SK-N-MC (cell line): ENCODE results near the gene MISP3.

ENCODE experiments used
- DNase-seq: peaks from one replicate; pipeline ENCODE4 v3.0.0-alpha.2; 2011; ENCODE audit warnings: low read depth, low spot score
- H3K27ac ChIP-seq: fragments of 200-600 bp; sonication (generic); 2 replicates; pipeline ENCODE4 v1.5.1; 2016; ENCODE audit warnings: mixed run types
- H3K36me3 ChIP-seq: fragments of 200-600 bp; sonication (generic); 2 replicates; pipeline ENCODE4 v1.6.1; 2017; ENCODE audit warnings: antibody characterized with exemption, low read length, mixed read lengths; ENCODE audit not compliant: insufficient read depth
- H3K4me3 ChIP-seq: fragments of 200-600 bp; sonication (generic); 2 replicates; pipeline ENCODE4 v1.5.1; 2016
- H3K9ac ChIP-seq: fragments of 200-600 bp; sonication (generic); 2 replicates; pipeline ENCODE4 v1.8.0; 2017; ENCODE audit warnings: mixed run types, mixed read lengths; ENCODE audit not compliant: insufficient read length
- H3K9me3 ChIP-seq: fragments of 200-600 bp; sonication (generic); 2 replicates; pipeline ENCODE4 v1.6.1; 2017; ENCODE audit warnings: low read depth, mild to moderate bottlenecking, antibody characterized with exemption, low read length, moderate library complexity, mixed read lengths
- EZH2 ChIP-seq: fragments of 200-600 bp; sonication (generic); IDR thresholded peaks from one replicate; pipeline ENCODE4 v1.6.1; 2017; ENCODE audit warnings: antibody characterized with exemption
- FOXP2 ChIP-seq: optimal IDR thresholded peaks from 2 replicates; pipeline ENCODE3; 2011; ENCODE audit warnings: mild to moderate bottlenecking, moderate library complexity; ENCODE audit not compliant: insufficient read depth; ENCODE audit errors: extremely low read length, control extremely low read depth
- POLR2AphosphoS5 ChIP-seq: IDR thresholded peaks from 2 replicates; pipeline ENCODE4 v1.6.1; 2012; ENCODE audit warnings: mild to moderate bottlenecking, low read depth, low read length, borderline replicate concordance

The MISP3 gene

DNA sequence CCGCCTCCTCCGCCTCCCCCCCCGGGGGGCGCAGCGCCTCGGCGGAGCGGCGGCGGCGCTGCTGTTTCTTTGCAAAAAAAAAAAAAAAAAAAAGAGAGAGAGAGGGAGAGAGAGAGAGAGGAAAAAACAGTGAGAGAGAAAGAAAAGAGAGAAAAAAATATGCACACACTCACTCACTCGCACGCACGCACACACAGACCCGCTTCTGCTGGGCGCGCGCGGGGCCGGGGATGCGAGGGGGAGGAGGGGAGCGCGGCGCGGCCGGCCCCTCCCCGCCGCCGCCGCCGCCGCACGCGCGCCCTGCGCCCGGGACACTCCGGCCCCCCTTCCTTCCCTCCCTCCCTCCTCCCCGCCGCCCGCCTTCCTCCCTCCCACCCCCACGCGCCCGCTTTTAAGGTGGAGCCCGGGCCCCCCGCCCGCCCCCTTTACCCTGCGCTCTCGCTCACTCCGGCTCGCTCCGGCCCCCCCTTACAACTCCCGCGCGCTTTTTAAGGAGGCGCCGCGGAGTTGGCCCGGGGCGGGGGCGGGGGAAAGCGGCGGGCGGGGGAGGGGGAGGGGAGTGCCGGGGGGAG is 18.0 kb downstream of the MISP3 start, which contains the start of gene SAMD1:
Gene SAMD1, minus strand, starts transcription at position 243 of the 572 bp plus-strand sequence.
- H3K27ac ChIP-seq = peak within 1 kb of the TSS; percentile 74
- no peak for DNase-seq
- TF ChIP-seq EZH2 = no peak
- TF ChIP-seq POLR2AphosphoS5 = no peak
- no peak for TF ChIP-seq FOXP2
- peak within 1 kb of the TSS; percentile 82 for H3K4me3 ChIP-seq
- 0 out of 2 replicates have a peak, but pooled peaks cover 5% of the 10 kb centered on the region for H3K9me3 ChIP-seq
- H3K9ac ChIP-seq = peak within 1 kb of the TSS; percentile 69
- H3K36me3 ChIP-seq = peaks cover 22% of the 10 kb centered on the region

DNA sequence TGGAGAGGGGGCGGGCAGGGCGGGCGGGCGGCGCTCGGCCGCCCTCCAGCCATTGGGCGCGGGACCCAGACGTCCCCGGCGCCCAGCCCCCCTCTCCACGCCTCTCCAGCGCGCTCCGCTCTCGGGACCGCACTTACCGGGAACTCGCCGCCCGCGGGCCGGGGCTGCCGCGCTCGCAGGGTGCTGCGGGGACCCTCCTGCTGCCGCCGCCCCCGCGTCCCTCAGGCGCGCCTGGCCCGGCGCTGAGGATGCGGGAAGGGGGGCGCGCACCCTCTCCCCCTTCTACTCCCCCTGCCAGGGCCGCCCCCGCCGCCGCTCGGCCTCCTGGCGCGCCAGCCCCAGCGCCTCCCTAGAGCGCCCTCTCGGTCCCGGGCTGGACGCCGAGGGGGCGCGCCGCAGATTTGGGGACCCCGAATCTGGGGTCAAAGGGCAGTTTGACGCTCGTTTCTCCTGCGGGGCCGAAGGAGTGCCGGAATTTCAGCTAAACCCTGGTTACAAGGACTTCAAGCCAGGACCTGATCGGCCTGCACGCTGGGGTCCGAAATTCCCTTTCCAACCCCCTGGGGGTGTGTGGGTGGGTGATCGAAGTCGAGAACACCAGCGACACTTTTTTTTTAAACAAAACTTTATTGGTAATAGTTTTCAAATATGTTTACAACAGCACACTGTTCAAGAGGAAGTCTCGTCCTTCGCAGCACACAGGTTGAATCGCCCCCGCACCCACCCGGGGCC is 18.7 kb downstream of the MISP3 start:
- Histone ChIP-seq H3K27ac (peak overlapping the region; percentile 74), H3K9ac (peak overlapping the region; percentile 69), H3K36me3 (peaks cover 22% of the 10 kb centered on the region), H3K9me3 (0 out of 2 replicates have a peak, but pooled peaks cover 5% of the 10 kb centered on the region), H3K4me3 (peak overlapping the region; percentile 82)
- DNase-seq = no peak
- TF ChIP-seq EZH2 (no peak), POLR2AphosphoS5 (peak; percentile 5; the same call in 1 of the 2 replicates)

DNA sequence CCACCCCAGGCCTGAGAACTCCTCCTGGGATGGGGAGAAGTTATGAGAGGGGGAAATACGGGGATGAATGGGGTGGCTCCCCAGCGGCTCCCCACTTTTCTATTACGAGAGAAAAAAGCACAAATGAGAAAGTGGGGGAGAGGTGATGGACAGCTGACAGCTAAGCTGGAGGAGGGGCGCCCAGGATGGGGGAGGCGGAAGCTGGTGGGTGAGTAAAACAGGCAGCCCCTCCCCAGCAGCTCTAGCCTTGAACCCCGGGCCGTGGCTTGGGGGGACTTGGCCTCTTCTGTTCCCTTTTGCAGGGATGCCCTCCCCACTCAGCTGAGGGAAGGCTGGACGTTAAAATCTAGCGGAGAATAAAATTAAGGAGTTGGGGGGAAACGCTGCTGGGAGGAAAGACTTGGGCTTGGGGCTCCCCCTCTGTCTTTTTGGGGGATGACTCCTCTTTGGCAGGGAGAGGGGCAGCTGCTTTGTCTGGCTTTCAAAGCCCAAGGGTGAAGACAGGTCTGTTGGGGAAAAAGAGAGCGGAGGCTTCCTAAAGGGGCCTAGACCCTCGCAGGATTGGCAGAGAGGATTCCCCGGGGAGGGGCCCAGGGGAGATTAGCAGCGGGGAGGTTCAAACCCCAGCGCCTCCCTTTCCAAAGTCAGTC is 19.4 kb downstream of the MISP3 start:
- TF ChIP-seq FOXP2 (no peak), EZH2 (no peak), POLR2AphosphoS5 (no peak)
- Histone ChIP-seq H3K9me3 (0 out of 2 replicates have a peak, but pooled peaks cover 5% of the 10 kb centered on the region), H3K27ac (peak overlapping the region; percentile 74), H3K9ac (peak overlapping the region; percentile 69), H3K36me3 (peaks cover 22% of the 10 kb centered on the region), H3K4me3 (peak overlapping the region; percentile 82)
- DNase-seq = no peak

DNA sequence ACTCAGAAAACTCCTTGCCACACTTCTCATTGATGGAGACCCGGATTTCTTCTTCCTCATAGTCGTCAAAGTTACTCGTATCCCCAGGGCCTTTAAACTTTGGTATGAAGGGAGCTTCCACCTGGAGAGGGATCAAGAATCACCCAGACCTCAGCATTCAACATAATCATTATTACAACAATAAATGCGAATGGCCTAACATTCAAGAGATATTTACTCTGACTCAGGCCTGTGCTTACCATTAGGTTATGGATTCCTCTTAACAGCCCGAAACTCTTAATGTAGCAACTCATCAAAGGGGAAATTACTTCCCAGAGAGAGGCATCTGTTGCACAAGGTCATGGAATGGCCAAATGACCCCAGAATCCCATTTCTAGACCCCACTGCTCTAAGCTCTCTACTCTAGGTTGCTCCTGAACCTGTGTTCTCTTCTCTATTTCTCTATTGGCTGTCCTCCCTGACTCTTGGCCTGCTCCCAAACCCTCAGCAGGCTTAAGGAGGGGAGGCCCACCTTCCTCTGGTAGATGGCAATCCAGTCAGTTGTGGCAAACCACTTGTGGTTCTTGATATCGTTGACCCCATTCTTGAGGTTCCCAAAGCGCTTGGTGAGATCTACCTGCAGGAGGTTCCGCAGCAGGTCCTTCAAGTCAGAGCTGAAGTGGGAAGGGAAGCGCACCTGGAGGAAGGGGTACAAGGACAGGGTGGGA is 20.7 kb downstream of the MISP3 start:
- Histone ChIP-seq H3K9me3 (0 out of 2 replicates have a peak, but pooled peaks cover 5% of the 10 kb centered on the region), H3K36me3 (peaks cover 13% of the 10 kb centered on the region), H3K9ac (no peak overlapping the region), H3K4me3 (no peak overlapping the region), H3K27ac (no peak overlapping the region)
- DNase-seq = no peak
- TF ChIP-seq EZH2 = no peak
- no peak for TF ChIP-seq POLR2AphosphoS5
- TF ChIP-seq FOXP2 = no peak

DNA sequence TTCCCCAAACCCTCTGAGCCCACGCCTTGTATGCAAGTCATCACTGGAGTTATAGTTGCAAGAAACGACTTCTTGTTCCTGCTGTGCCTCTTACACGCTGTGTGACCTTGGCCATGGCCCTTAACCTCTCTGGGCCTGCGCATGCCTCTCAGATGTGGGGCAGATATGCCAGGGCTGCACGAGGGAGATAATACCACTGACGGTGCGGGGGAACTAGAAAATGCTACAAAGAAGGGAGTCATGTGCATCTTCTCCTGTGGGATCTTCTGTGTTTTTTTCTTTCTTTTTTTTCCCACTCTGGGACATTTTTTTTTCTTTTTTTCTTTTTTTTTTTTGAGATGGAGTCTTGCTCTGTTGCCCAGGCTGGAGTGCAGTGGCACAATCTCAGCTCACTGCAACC is 22.3 kb downstream of the MISP3 start:
- 0 out of 2 replicates have a peak, but pooled peaks cover 2% of the 10 kb centered on the region for H3K36me3 ChIP-seq
- no peak overlapping the region for H3K9ac ChIP-seq
- DNase-seq = no peak
- H3K9me3 ChIP-seq = 0 out of 2 replicates have a peak, but pooled peaks cover 5% of the 10 kb centered on the region
- TF ChIP-seq EZH2 (no peak), POLR2AphosphoS5 (no peak), FOXP2 (no peak)
- no peak overlapping the region for H3K27ac ChIP-seq
- H3K4me3 ChIP-seq = no peak overlapping the region

DNA sequence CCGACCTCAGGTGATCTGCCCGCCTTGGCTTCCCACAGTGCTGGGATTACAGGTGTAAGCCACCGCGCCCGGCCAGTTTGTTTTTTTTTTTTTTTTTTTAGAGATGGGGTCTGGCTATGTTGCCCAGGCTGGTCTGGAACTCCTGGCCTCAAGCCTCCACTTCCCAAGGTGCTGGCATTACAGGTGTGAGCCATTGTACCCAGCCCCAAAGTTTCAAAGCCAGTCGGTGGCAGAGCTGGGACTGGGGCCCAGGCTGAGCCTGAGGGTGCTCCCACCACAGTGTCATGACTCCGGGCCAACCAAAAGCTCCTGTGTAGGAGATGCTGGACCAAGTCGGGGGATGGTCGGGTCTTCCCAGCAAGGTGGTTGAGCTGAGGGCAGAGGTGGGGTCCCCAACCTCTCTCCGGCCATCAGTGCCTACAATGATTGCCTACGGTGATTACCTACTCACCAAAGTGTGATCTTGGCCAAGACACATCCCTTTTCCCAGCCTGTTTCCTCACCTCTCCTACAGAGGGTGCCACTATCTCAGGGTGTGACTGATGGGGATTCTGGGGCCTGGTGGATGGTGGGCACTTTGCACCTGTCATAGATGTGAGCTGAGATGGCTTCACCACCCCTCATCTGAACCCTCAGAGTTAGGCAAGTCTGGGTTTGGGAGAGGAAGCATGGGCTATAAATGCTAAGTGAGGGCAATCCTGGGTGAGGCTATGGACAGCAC is 23.8 kb downstream of the MISP3 start:
- Histone ChIP-seq H3K27ac (no peak overlapping the region), H3K9ac (no peak overlapping the region), H3K9me3 (0 out of 2 replicates have a peak, but pooled peaks cover 5% of the 10 kb centered on the region), H3K4me3 (no peak overlapping the region), H3K36me3 (peaks cover 2% of the 10 kb centered on the region; the same call in 1 of the 2 replicates)
- TF ChIP-seq EZH2 = no peak
- TF ChIP-seq FOXP2 = no peak
- TF ChIP-seq POLR2AphosphoS5 = no peak
- no peak for DNase-seq

DNA sequence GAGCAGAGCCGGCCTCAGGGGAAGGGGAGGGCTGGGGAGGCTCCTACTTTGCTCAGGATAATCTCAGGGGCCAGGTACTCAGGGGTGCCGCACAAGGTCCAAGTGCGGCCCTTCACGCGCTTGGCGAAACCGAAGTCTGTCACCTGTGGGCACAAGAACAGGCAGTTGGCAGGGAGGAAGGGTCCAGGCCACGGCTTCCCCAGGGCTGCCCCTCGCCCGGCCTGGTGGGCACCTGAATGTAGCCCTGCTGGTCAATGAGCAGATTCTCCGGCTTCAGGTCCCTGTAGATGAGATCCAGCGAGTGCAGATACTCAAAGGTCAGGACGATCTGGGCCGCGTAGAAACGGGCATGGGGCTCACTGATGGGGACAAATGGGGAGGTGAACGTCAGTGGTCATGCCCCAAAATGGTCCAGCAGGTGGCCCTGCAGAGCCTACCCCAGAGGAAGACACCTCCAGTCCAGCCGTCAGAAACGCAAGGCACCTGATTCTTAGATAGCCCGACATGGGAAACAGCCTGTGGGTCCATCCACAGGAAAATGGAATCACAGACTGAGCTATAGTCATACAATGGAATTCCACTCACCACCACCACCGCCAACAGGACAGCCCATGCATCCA is 25.1 kb downstream of the MISP3 start:
- no peak overlapping the region for H3K9ac ChIP-seq
- H3K9me3 ChIP-seq = 0 out of 2 replicates have a peak, but pooled peaks cover 5% of the 10 kb centered on the region
- no peak for DNase-seq
- H3K36me3 ChIP-seq = peaks cover 6% of the 10 kb centered on the region; the same call in 1 of the 2 replicates
- no peak overlapping the region for H3K4me3 ChIP-seq
- no peak for TF ChIP-seq POLR2AphosphoS5
- no peak for TF ChIP-seq FOXP2
- no peak for TF ChIP-seq EZH2
- H3K27ac ChIP-seq = no peak overlapping the region
